ENCODE measurements around the gene EGFR. TPM values are rescaled to one million over a fixed set of nuclear protein-coding genes. Genes with fewer than 3 reads are reported as not detected.

Gene EGFR
- total RNA-seq, 2 donors from 2014 or later = 21.1 to 22.5 TPM

GRCh38 chr7:55185321-55185802, 166.5 kb downstream of the EGFR start:
- no peaks in the 10 kb centered on the region for H3K27me3 ChIP-seq
- H3K9me3 ChIP-seq = no peaks in the 10 kb centered on the region
- no peak for DNase-seq (ENCODE audit: low spot score)
- H3K4me1 ChIP-seq = peaks cover 0 to 31% of the 10 kb centered on the region in 2 donors
- H3K4me3 ChIP-seq = no peak overlapping the region
- H3K36me3 ChIP-seq = peaks cover 22% of the 10 kb centered on the region
- peak overlapping the region in 1 of 2 donors; percentile 44 for H3K27ac ChIP-seq
- TF ChIP-seq CTCF (IDR thresholded peaks at IDR 0.05) = no peak

GRCh38 chr7:55185941-55186609, 167.3 kb downstream of the EGFR start:
- no peak for DNase-seq (ENCODE audit: low spot score)
- peaks cover 20% of the 10 kb centered on the region for H3K36me3 ChIP-seq
- H3K4me1 ChIP-seq = peaks cover 0 to 29% of the 10 kb centered on the region in 2 donors
- peak overlapping the region; percentile 44 to 50 for H3K27ac ChIP-seq
- H3K4me3 ChIP-seq = no peak overlapping the region
- no peaks in the 10 kb centered on the region for H3K27me3 ChIP-seq
- no peaks in the 10 kb centered on the region for H3K9me3 ChIP-seq
- no peak for TF ChIP-seq CTCF (IDR thresholded peaks at IDR 0.05)

- H3K4me1 ChIP-seq = peaks cover 0 to 42% of the 10 kb centered on the region in 2 donors
- no peak for TF ChIP-seq CTCF (IDR thresholded peaks at IDR 0.05)
- H3K9me3 ChIP-seq = no peaks in the 10 kb centered on the region
- DNase-seq (ENCODE audit: low spot score) = no peak
- H3K36me3 ChIP-seq = peaks cover 10% of the 10 kb centered on the region
- H3K27me3 ChIP-seq = no peaks in the 10 kb centered on the region
- no peak overlapping the region for H3K4me3 ChIP-seq
- peak overlapping the region; percentile 30 to 42 for H3K27ac ChIP-seq
Observed at GRCh38 chr7:55187701-55188491, 169.1 kb downstream of the EGFR start.

- no peak for TF ChIP-seq CTCF (IDR thresholded peaks at IDR 0.05)
- peaks cover 0 to 42% of the 10 kb centered on the region in 2 donors for H3K4me1 ChIP-seq
- H3K9me3 ChIP-seq = no peaks in the 10 kb centered on the region
- peak overlapping the region; percentile 30 to 42 for H3K27ac ChIP-seq
- peaks cover 13% of the 10 kb centered on the region for H3K36me3 ChIP-seq
- DNase-seq (ENCODE audit: low spot score) = no peak
- no peaks in the 10 kb centered on the region for H3K27me3 ChIP-seq
- H3K4me3 ChIP-seq = no peak overlapping the region
Observed at GRCh38 chr7:55188590-55189138, 169.8 kb downstream of the EGFR start.

- Histone ChIP-seq H3K4me3 (no peak overlapping the region), H3K36me3 (peaks cover 13% of the 10 kb centered on the region), H3K4me1 (peaks cover 0 to 42% of the 10 kb centered on the region in 2 donors), H3K27me3 (no peaks in the 10 kb centered on the region), H3K27ac (no peak overlapping the region), H3K9me3 (no peaks in the 10 kb centered on the region)
- no peak for TF ChIP-seq CTCF (IDR thresholded peaks at IDR 0.05)
- DNase-seq (ENCODE audit: low spot score) = no peak
Observed at GRCh38 chr7:55189146-55189766, 170.4 kb downstream of the EGFR start.
